ENCODE measurements around the gene IL20RA. TPM values are rescaled to one million over a fixed set of nuclear protein-coding genes. Genes with fewer than 3 reads are reported as not detected.

Gene IL20RA
- total RNA-seq, 1 donor from 2014 or later, result 4.5 TPM

GRCh38 chr6:136952714-136953260, 92.0 kb downstream of the IL20RA start:
- DNase-seq (ENCODE audit: low read depth) (no peak), FAIRE-seq (no peak)
- Histone ChIP-seq H3K4me3 (ENCODE audit: low read depth, low read length) (no peak overlapping the region), H3K27me3 (ENCODE audit: control insufficient read depth, insufficient read depth, low read length) (no peaks in the 10 kb centered on the region), H3K36me3 (ENCODE audit: control insufficient read depth, insufficient read depth, low read length) (no peaks in the 10 kb centered on the region)
- no peak for TF ChIP-seq CTCF (IDR thresholded peaks at IDR 0.05; ENCODE audit: insufficient read depth, low read length, severe bottlenecking)

- DNase-seq (ENCODE audit: low read depth) (no peak), FAIRE-seq (no peak)
- TF ChIP-seq CTCF (IDR thresholded peaks at IDR 0.05; ENCODE audit: insufficient read depth, low read length, severe bottlenecking), result no peak
- Histone ChIP-seq H3K27me3 (ENCODE audit: control insufficient read depth, insufficient read depth, low read length) (no peaks in the 10 kb centered on the region), H3K4me3 (ENCODE audit: low read depth, low read length) (no peak overlapping the region), H3K36me3 (ENCODE audit: control insufficient read depth, insufficient read depth, low read length) (no peaks in the 10 kb centered on the region)
Measured at GRCh38 chr6:136950436-136951126, 94.2 kb downstream of the IL20RA start.

Other genes with a start within 250 kb of the IL20RA start
- gene PEX7, start 222.4 kb downstream of the IL20RA start, total RNA-seq, result 19.3 and 20.0 TPM in 2 replicates
- gene SLC35D3, start 122.7 kb downstream of the IL20RA start, total RNA-seq, result under 0.01 TPM in 1 of 2 replicates, not detected in the other
- gene IL22RA2, start 128.7 kb upstream of the IL20RA start, total RNA-seq, result not detected in 2 replicates
- 83.5 and 94.6 TPM in 2 replicates for gene IFNGR1, start 174.4 kb upstream of the IL20RA start, total RNA-seq